Measurements from ENCODE around the gene BLOC1S4. TPM values are rescaled to one million over a fixed set of nuclear protein-coding genes. Genes with fewer than 3 reads are reported as not detected.
A peak's percentile ranks its signal among the peaks of the same experiment; 100 is the strongest.

Gene BLOC1S4
- total and polyA plus RNA-seq, 7 donors = 9.1 to 19.7 (median 13.2) TPM

- Histone ChIP-seq H3K4me3 (peak overlapping the region; percentile 61 to 81 (median 70)), H3K9me3 (no peaks in the 10 kb centered on the region), H3K27ac (peak overlapping the region; percentile 88 to 94 (median 92)), H3K27me3 (no peaks in the 10 kb centered on the region), H3K36me3 (no peaks in the 10 kb centered on the region), H3K4me1 (peaks cover 0 to 34% (median 28%) of the 10 kb centered on the region in 4 donors)
- intact Hi-C loops (cut with DNase I) = loop anchor here (1.0 to 10.0 kb wide), 5 partner anchors 65 to 328 kb away; partner anchors contain the start of genes KIAA0232, MRFAP1 and TADA2B
- TF ChIP-seq POLR2A (IDR thresholded peaks at IDR 0.05) = no peak
- no peak for TF ChIP-seq EP300 (IDR thresholded peaks at IDR 0.05)
- no peak for TF ChIP-seq POLR2AphosphoS5 (IDR thresholded peaks at IDR 0.05)
- no peak for TF ChIP-seq CTCF (IDR thresholded peaks at IDR 0.05)
- no peak for DNase-seq
- 11 to 35% methylated on average over 7 of the region's 7 CpGs for WGBS, 2 donors
Measured at GRCh38 chr4:6716958-6717655, 1.1 kb downstream of the BLOC1S4 start.

GRCh38 chr4:6718932-6719610 is 3.1 kb downstream of the BLOC1S4 start:
- Histone ChIP-seq H3K27me3 (no peaks in the 10 kb centered on the region), H3K4me3 (no peak overlapping the region), H3K9me3 (no peaks in the 10 kb centered on the region), H3K4me1 (peaks cover 0 to 34% (median 28%) of the 10 kb centered on the region in 4 donors), H3K36me3 (no peaks in the 10 kb centered on the region), H3K27ac (no peak overlapping the region)
- 84 to 88% methylated on average over 7 of the region's 7 CpGs for WGBS, 2 donors
- no peak for DNase-seq
- TF ChIP-seq POLR2AphosphoS5 (IDR thresholded peaks at IDR 0.05) (no peak), CTCF (IDR thresholded peaks at IDR 0.05) (no peak), POLR2A (IDR thresholded peaks at IDR 0.05) (no peak), EP300 (IDR thresholded peaks at IDR 0.05) (no peak)
- intact Hi-C loops (cut with DNase I) = loop anchor here (2.0 to 10.0 kb wide), 4 partner anchors 147 to 352 kb away; partner anchors contain the start of gene TADA2B

GRCh38 chr4:6719611-6720179 is 3.7 kb downstream of the BLOC1S4 start:
- no peaks in the 10 kb centered on the region for H3K36me3 ChIP-seq
- H3K27ac ChIP-seq = no peak overlapping the region
- no peak for DNase-seq
- peaks cover 0 to 34% (median 28%) of the 10 kb centered on the region in 4 donors for H3K4me1 ChIP-seq
- 54 to 80% methylated on average over 8 of the region's 8 CpGs for WGBS, 2 donors
- no peaks in the 10 kb centered on the region for H3K9me3 ChIP-seq
- no peak overlapping the region for H3K4me3 ChIP-seq
- no peak for TF ChIP-seq POLR2AphosphoS5 (IDR thresholded peaks at IDR 0.05)
- intact Hi-C loops (cut with DNase I) = loop anchor here (1.0 to 10.0 kb wide), 5 partner anchors 147 to 351 kb away; partner anchors contain the start of gene TADA2B
- no peaks in the 10 kb centered on the region for H3K27me3 ChIP-seq

GRCh38 chr4:6720202-6720699 is 4.3 kb downstream of the BLOC1S4 start:
- H3K9me3 ChIP-seq = no peaks in the 10 kb centered on the region
- peak; percentile 88 for DNase-seq
- TF ChIP-seq CTCF (IDR thresholded peaks at IDR 0.05) (peak; percentile 91 to 95 (median 92)), POLR2AphosphoS5 (IDR thresholded peaks at IDR 0.05) (no peak), EP300 (IDR thresholded peaks at IDR 0.05) (no peak), POLR2A (IDR thresholded peaks at IDR 0.05) (no peak)
- H3K27ac ChIP-seq = no peak overlapping the region
- no peak overlapping the region for H3K4me3 ChIP-seq
- no peaks in the 10 kb centered on the region for H3K36me3 ChIP-seq
- H3K4me1 ChIP-seq = peaks cover 0 to 32% (median 28%) of the 10 kb centered on the region in 4 donors
- intact Hi-C loops (cut with DNase I) = loop anchor here (1.0 kb wide), 1 partner anchor 154 kb away; no protein-coding TSS in a partner anchor
- WGBS, 2 donors = 4% methylated on average over 14 of the region's 14 CpGs
- H3K27me3 ChIP-seq = no peaks in the 10 kb centered on the region

- H3K27me3 ChIP-seq = no peaks in the 10 kb centered on the region
- WGBS, 2 donors = 97 to 98% methylated on average over 10 of the region's 10 CpGs
- no peak overlapping the region for H3K27ac ChIP-seq
- H3K4me3 ChIP-seq = no peak overlapping the region
- intact Hi-C loops (cut with DNase I) = no loop called here
- TF ChIP-seq POLR2AphosphoS5 (IDR thresholded peaks at IDR 0.05) = no peak
- TF ChIP-seq CTCF (IDR thresholded peaks at IDR 0.05) = no peak
- TF ChIP-seq EP300 (IDR thresholded peaks at IDR 0.05) = no peak
- TF ChIP-seq POLR2A (IDR thresholded peaks at IDR 0.05) = no peak
- no peak for DNase-seq
- no peaks in the 10 kb centered on the region for H3K36me3 ChIP-seq
- no peaks in the 10 kb centered on the region for H3K9me3 ChIP-seq
- H3K4me1 ChIP-seq = peaks cover 0 to 27% (median 25%) of the 10 kb centered on the region in 4 donors
Measured at GRCh38 chr4:6721121-6721520, 5.1 kb downstream of the BLOC1S4 start.
